Progenitor cell of endocrine pancreas (in vitro differentiated cells): ENCODE data around the gene WDR35. TPM values are rescaled to one million over a fixed set of nuclear protein-coding genes. Genes with fewer than 3 reads are reported as not detected.

Source experiments
- DNase-seq: peaks from one replicate; pipeline ENCODE4 v3.0.0; 2021; ENCODE audit warnings: low spot score; ENCODE audit not compliant: unreplicated experiment
- H3K27ac Mint-ChIP-seq: 2 replicates; pipeline ENCODE4 v1.8.0; 2021; ENCODE audit warnings: mild to moderate bottlenecking, moderate library complexity, mixed read lengths
- H3K27me3 Mint-ChIP-seq: 2 replicates; pipeline ENCODE4 v1.8.0; 2021; ENCODE audit warnings: mixed read lengths
- H3K36me3 Mint-ChIP-seq: 2 replicates; pipeline ENCODE4 v1.8.0; 2022; ENCODE audit warnings: mixed read lengths; ENCODE audit not compliant: insufficient read depth
- H3K4me1 Mint-ChIP-seq: 2 replicates; pipeline ENCODE4 v1.8.0; 2021; ENCODE audit warnings: low read depth, mixed read lengths
- H3K4me3 Mint-ChIP-seq: 2 replicates; pipeline ENCODE4 v1.8.0; 2021; ENCODE audit warnings: low read depth, mild to moderate bottlenecking, moderate library complexity, mixed read lengths
- H3K9me3 Mint-ChIP-seq: 2 replicates; pipeline ENCODE4 v1.8.0; 2021; ENCODE audit warnings: low read depth, mixed read lengths
- total RNA-seq: library from RNA; stranded (reverse); gene quantifications from 2 replicates; pipeline ENCODE4 v1.2.1, GENCODE V29; 2021
- TF ChIP-seq, protein P1 (sequence below): fragments of 200-600 bp; sonication (generic); IDR thresholded peaks from one replicate; pipeline ENCODE4 v1.5.0; 2021; ENCODE audit warnings: antibody characterized with exemption, mild to moderate bottlenecking; ENCODE audit not compliant: unreplicated experiment

The WDR35 gene
- total RNA-seq, 1 donor from 2014 or later: 16.5 TPM

DNA sequence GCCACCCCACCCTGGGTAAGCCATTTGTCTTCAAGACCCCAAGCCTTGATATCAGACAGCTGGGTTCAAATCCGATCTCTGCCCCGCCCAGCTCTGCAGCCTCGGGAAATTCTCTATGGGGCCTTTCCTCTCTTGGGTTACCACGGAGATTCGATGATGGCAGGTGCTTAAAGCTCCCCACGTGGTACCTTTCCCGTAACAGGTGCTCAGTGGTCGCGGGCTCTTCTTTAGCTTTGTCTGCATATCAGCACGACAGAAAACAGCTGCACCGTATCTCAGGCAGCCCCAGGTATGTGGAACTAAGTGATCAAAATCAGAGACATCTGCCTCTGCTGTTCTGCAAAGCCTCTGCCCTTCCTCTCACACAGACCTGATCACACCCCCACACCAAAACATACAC is 125.5 kb downstream of the WDR35 start:
- no peak for DNase-seq
- no peak overlapping the region for H3K4me3 Mint-ChIP-seq
- H3K9me3 Mint-ChIP-seq: no peaks in the 10 kb centered on the region
- H3K4me1 Mint-ChIP-seq: peaks cover 1% of the 10 kb centered on the region
- no peaks in the 10 kb centered on the region for H3K36me3 Mint-ChIP-seq
- TF ChIP-seq, protein P1, sequence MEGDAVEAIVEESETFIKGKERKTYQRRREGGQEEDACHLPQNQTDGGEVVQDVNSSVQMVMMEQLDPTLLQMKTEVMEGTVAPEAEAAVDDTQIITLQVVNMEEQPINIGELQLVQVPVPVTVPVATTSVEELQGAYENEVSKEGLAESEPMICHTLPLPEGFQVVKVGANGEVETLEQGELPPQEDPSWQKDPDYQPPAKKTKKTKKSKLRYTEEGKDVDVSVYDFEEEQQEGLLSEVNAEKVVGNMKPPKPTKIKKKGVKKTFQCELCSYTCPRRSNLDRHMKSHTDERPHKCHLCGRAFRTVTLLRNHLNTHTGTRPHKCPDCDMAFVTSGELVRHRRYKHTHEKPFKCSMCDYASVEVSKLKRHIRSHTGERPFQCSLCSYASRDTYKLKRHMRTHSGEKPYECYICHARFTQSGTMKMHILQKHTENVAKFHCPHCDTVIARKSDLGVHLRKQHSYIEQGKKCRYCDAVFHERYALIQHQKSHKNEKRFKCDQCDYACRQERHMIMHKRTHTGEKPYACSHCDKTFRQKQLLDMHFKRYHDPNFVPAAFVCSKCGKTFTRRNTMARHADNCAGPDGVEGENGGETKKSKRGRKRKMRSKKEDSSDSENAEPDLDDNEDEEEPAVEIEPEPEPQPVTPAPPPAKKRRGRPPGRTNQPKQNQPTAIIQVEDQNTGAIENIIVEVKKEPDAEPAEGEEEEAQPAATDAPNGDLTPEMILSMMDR: no peak
- no peak overlapping the region for H3K27ac Mint-ChIP-seq
- peaks cover 25% of the 10 kb centered on the region for H3K27me3 Mint-ChIP-seq

DNA sequence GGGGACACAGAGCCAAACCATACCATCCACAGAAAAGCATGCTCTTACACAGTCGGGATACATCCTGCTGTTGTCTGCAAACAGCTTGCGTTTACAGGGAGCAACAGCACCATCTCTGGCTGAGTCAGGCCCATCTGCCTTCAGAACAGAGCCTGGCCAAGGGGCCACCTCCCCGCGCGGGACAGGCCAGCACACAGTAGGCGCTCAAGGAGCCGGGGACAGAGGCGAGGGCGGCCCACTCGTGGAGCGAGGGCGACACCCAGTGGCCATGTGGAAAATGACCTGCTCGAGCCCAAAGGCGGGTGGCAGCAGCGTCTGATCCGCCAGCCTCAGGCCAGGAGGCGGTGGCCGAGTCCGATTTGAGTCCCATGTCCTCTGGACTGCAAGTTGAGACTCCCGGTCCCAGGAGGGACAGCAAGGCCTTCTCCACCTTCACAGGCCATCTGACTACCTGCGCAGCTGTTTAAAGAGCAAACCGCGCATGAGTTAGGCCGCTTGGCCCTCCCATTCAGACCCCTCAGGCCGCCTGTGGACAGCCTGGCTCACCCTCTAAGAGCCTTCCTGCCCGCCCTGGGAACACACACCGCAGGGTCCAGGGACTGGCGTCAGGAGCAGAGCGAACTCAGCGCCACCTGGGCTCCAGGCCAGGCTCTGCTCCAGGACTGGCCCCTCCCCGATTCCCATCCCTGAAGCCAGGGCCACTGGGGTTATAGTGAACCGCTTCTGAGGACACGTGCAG is 126.4 kb downstream of the WDR35 start:
- Mint-ChIP-seq H3K27ac (no peak overlapping the region), H3K9me3 (no peaks in the 10 kb centered on the region), H3K4me3 (peak overlapping the region; percentile 29), H3K27me3 (peaks cover 21% of the 10 kb centered on the region), H3K4me1 (peaks cover 1% of the 10 kb centered on the region), H3K36me3 (no peaks in the 10 kb centered on the region)
- TF ChIP-seq, protein P1: peak; percentile 99
- DNase-seq: peak; percentile 66

DNA sequence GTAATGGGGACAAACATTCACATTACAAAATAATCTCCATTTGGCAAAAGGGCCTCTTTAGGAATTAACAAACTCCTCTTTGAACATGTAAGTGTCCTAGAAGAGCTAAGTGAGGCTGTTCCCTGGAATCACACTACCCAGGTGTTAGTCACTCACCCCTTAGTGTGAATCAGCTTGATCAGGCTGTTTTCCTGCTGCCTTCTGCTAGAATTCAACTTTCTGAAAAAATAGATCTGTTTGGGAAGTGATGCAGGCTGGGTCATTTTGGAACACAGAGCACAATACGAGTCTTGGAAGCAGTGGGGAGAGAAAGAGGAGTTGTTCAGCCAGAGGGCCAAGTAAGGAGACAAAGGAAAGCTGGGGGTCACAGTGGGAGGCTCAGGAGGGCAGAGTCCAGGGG is 128.1 kb downstream of the WDR35 start:
- peaks cover 8% of the 10 kb centered on the region for H3K27me3 Mint-ChIP-seq
- H3K36me3 Mint-ChIP-seq: no peaks in the 10 kb centered on the region
- H3K27ac Mint-ChIP-seq: no peak overlapping the region
- peaks cover 4% of the 10 kb centered on the region for H3K4me1 Mint-ChIP-seq
- H3K4me3 Mint-ChIP-seq: no peak overlapping the region
- H3K9me3 Mint-ChIP-seq: no peaks in the 10 kb centered on the region
- TF ChIP-seq, protein P1: no peak
- DNase-seq: no peak

Other genes with a start within 250 kb of the WDR35 start
- 13.2 and 15.6 TPM in 2 replicates for gene TTC32, start 88.1 kb downstream of the WDR35 start, total RNA-seq
- 2.5 and 3.1 TPM in 2 replicates for gene MATN3, start 22.6 kb upstream of the WDR35 start, total RNA-seq
- gene LAPTM4A, start 61.5 kb upstream of the WDR35 start, total RNA-seq: 241 and 251 TPM in 2 replicates
- gene SDC1, start 235.0 kb upstream of the WDR35 start, total RNA-seq: 35.1 and 38.7 TPM in 2 replicates